Activated gamma-delta T cell (primary cell): ENCODE results near the gene WWOX.

ENCODE experiments used
- DNase-seq: peaks from one replicate; lab custom pipeline; 2025; lab: John Stamatoyannopoulos, UW

WWOX gene

GRCh38 chr16:78353640-78354275, 254.3 kb downstream of the WWOX start:
- DNase-seq: no peak

- DNase-seq: no peak
Measured at GRCh38 chr16:78362524-78363135, 263.2 kb downstream of the WWOX start.

DNA sequence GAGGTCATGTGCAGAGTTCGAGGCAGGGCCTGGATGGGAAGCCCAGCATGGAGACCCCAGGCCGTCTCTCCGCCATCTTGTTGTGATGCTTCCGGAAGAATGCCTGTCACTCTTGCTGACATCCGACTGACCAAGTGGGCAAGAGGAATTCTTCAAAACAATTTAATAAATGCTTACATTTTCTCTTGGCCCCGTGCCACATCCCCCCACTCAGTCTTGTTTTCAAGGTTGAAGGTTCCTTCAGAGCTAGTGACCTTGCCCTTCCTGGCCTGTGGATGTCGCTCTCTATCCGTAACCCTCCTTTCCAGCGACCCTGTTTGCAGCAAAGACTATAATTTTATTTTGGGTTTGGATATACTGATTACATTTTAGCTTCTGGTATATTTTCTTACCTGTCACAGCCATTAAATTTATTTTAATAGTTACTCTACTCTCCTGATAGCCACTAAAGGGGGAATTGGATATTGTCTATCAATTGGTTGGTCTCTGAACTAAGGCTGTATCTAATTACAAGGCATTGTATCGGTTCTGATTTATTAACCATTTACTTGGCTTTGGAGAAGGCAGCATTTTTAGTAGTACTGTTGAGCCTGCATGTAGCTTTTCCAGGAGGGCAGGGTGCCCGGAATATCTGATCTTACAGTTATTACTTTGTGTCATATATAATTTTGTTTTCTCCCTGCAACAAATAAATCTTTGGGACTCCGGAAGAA, 264.5 kb downstream of the WWOX start:
- no peak for DNase-seq

DNA sequence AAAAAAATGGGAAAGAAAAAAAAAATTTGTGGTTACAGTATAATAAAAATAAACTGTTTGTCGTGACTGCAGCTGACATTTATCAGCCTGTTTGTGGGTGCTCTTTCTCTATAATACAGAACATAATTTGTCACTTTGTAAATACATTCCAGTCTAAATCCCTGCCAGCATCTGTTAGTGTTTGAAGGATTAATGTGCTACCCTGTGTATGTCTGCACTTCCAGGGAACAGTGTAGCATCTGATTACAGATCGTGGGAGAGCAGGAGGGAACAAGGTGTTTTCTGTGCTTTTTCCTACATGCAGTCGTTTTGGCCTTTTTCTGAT, 265.1 kb downstream of the WWOX start:
- no peak for DNase-seq

DNA sequence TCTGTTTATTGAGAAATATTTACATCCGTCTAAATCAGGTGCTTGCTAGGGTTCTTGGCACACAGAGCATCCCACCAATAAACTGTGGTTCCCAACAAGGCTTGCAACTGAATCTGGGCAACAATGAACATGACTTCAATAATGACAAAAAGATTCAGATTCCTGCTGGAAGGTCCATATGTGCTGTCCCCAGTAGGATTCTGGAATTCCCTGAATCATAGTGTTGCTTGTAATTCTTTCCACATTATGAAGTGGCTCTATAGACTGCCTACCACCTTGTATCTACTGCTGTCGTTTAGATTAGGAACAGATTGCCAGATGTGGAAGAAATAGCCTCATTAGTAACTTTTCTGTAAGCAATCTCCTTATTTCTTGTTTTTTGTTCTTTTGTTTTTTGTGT, 265.9 kb downstream of the WWOX start:
- no peak for DNase-seq

GRCh38 chr16:78368121-78369102, 269.0 kb downstream of the WWOX start:
- DNase-seq: no peak

- DNase-seq: no peak
Measured at GRCh38 chr16:78372277-78372676, 272.8 kb downstream of the WWOX start.

GRCh38 chr16:78375055-78375679, 275.7 kb downstream of the WWOX start:
- DNase-seq: no peak

DNA sequence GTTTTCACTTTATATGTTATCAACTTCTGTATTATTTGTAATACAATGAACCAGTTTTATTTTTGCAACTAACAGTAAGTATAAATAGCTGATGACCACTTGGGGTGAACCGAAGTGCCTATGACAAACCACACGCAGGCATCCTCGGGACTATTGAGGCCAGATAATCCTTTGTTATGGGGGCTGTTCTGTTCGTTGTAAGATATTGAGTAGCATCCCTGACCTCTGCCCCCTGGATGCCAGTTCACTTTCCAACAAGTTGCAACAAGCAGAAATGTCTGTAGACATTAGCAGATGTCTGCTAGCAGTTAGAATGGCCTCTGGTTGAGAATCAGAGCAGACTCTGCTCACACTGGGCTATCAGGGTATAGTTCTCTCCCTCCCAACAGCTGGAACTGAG, 277.0 kb downstream of the WWOX start:
- DNase-seq: no peak

GRCh38 chr16:78377312-78377711, 277.9 kb downstream of the WWOX start:
- DNase-seq: no peak

DNA sequence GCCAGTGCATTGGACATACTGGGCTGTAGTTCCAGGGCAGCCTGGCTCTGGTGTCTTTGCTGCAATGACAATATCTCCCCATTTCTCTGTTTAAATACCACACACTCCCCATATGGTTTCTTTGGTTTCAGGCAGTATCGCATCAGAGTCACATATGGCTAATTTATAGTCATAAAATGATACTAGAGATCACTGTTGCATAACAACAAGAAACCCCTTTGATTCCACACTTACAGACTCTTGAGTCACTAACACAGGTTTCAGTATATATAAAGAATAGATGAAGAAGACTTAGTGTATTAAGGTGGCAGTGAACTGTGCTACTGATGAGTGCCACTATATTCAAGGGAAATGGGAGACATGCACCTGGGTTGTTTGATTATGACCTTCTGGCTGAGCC, 281.6 kb downstream of the WWOX start:
- no peak for DNase-seq

DNA sequence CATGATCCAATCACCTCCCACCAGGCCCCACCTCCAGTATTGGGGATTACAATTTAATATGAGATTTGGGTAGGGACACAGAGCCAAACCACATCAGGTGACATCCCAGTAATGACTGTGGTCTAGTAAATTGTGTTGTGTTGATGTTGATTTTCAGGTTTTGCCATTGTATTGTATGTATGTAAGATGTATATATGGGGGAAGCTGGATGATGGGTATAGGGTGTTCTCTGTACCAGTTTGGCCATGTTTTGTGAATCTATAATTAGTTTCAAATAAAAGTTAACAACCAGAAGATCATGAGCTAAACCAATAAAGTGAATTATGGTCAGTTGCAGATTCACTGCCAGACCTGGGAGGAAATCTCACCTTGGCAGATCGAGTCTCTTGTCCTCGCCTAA, 283.7 kb downstream of the WWOX start:
- DNase-seq: no peak

- DNase-seq: no peak
Measured at GRCh38 chr16:78385086-78385805, 285.8 kb downstream of the WWOX start.

- DNase-seq: no peak
Measured at GRCh38 chr16:78386557-78387324, 287.3 kb downstream of the WWOX start.

DNA sequence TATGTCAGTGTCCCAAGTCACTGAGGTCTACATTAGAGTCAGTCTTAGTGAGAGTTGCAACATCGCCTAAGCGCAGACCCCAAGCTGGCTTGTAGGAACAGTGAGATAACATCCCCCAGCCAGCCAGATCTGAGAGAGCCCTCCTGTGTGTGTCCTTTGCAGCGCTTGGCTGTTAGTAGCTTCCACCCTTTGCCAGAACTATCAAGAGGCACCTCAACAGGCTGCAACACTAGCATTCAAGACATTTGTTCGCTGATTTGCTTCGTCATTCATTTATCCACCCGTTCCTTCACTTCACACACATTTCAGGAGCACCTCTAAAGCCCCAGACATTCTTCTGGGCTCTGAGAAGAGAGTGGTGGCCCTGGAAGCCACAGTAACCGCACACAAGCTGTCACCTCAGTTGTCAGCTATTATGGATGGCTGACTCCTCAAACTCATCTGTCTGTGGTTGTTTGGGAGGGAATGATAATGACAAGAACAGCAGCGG, 289.6 kb downstream of the WWOX start:
- DNase-seq: no peak

GRCh38 chr16:78390092-78390491, 290.6 kb downstream of the WWOX start:
- DNase-seq: no peak

- DNase-seq: no peak
Measured at GRCh38 chr16:78390508-78391324, 291.3 kb downstream of the WWOX start.

DNA sequence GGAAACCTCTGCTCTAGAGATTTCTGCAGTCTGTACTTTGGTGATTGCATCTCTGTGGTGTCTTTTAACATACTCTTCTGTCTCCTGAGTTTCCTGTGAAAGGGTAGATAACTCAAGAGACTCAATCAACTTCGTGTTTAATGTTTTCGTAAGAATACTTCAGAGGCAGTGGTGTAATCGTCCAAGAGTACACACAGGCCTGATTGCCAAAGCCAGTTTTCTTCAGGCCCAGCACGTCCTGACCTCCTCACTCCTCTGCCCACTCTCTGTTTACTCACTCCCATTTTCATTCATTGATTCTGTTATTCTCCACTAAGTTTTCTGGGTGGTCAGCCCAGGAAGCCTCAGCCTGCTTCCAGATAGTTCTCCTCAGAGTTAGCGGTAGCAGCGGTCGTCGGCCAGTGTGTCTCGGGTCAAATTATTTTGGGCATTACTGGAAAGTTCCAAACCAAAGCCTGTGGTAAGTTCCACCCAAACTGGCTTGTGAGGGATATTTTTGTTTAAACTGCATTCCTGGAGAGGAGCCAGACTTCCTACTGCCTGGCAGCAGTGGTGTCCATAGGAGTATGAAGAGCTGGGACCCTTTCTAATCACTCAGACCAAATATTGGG, 293.2 kb downstream of the WWOX start:
- no peak for DNase-seq

DNA sequence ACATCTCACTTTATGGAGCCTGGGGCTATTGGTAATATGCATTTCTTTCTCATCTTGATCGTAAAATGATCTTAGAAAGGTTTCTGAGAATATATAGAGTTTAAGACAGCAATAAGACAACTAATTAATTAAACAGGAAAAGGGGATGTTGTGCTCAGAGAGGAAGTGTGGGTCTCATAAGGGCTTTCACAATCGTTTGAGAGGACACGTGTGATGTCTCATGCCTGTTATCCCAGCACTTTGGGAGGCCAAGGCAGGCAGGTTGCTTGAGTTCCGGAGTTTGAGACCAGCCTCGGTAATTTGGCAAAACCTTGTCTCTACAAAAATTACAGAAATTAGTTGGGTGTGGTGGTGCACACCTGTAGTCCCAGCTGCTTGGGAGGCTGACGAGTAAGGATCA, 295.6 kb downstream of the WWOX start:
- DNase-seq: no peak
